Stimulated activated CD8-positive, alpha-beta memory T cell treated with anti-CD3 and anti-CD28 coated beads, Interleukin-4, amount 100 ng/mL, for 4 hours (primary cell): ENCODE measurements around the gene EIF3C.
"Not testable (repeated sequence)": the region's sequence is repeated elsewhere in the genome, so short reads cannot be mapped to it uniquely, and the experiment has no call there.

Source experiments
- DNase-seq, 2 donors: peaks; one replicate each; pipeline ENCODE4 v3.0.0-alpha.2; 2020; ENCODE audit warnings: low read depth in 2 of 2, low spot score in 1 of 2

EIF3C gene

DNA sequence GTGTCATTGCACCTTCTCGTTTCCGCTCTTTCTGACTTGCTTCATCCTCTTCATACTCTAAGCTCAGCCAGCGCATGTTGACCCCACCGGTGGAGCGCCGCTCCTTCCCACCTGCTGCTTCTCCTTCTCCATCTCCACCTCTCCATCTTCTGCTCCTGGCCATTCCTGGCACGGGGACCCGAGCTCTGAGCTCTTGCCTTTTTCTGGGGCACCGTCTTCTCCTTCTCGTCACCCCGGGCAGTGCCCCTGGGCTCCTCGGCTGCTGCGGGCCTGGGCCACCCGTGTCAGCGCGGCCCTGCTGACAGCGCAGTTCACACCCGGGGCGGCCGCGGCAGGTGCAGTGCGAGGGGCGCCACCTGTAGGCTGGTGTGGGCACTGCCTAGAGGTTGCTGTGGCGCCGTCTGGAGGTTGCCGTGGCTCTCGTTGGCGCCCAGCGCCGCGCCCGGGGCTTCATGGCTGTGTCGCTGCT lies 38.8 kb downstream of the EIF3C start:
- not testable (repeated sequence) for DNase-seq

DNA sequence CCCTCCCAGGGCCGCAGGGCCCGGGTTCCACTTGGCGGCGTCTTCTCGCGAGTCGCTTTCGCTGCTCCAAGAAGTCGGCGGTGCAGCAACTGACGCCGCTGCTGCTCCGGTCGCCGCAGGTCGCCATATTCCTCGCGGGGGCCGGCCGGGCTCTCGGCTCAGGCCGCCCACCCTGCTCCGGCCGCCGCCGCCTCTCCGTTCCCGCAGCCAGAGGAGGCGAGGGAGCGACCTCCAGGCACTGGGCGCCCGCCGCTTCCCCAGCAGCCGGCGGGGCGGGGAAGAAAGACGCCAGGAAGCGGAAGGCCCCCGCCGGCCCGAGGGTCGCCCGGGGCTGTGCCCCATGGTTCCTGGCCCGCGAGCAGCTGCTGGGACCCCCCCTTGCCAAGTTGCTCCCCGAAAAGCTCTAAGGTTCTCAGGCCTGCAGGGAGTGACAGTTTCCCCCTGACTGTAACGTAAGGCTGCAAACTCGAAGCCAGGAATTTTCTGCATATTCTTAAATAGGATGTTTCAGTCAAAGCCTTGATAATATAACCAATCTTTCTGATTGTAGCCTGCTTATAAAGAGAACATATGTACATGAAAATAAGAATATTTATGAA lies 39.3 kb downstream of the EIF3C start:
- not testable (repeated sequence) for DNase-seq

DNA sequence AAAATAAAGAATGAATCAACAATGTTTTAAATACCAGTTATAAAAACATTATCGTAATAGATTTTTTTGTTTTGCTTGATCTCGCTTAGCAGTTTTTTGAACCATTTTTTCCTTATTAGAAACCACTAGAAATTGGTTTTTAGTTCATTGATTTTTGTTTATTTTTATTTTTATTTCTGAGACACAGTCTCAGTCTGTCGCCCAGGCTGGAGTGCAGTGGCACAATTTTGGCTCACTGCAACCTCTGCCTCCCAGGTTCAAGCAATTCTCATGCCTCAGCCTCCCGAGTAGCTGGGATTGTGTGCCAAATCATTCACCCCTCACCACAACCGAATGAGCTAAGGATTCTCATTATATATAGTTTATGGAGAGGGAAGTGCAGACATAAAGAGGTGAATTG lies 40.2 kb downstream of the EIF3C start, which contains the start of gene NPIPB9:
Gene NPIPB9, plus strand, starts transcription at position 301 of the 400 bp plus-strand sequence.
- DNase-seq = not testable (repeated sequence)

DNA sequence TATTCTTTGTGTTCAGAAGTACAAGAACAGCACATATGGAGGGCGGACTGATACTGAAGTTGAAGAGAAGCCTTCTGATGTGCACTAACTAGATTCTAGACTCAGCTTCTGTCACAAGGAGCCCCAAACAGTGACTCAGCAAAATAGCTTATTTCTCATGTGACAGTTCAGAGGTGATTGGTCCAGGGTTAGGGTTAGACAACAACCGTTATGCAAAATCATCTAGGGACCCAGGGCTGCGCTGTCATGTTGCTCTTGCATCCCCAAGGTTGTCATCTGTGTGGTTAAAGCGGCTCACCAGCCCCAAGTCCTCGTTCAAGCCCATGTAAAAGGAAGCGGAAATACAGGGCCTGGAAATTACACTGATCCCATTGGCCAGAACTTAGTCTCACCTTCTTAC lies 70.4 kb downstream of the EIF3C start:
- not testable (repeated sequence) for DNase-seq

GRCh38 chr16:28782357-28782756 lies 71.1 kb downstream of the EIF3C start:
- not testable (repeated sequence) for DNase-seq
